ENCODE data around the gene SETD7.

Gene SETD7

GRCh38 chr4:139568206-139568955 is 12.4 kb upstream of the SETD7 start:
- DNase-seq = no peak

- DNase-seq = no peak
Measured at GRCh38 chr4:139567159-139567870, 11.3 kb upstream of the SETD7 start.

GRCh38 chr4:139564502-139564901 is 8.5 kb upstream of the SETD7 start:
- no peak for DNase-seq

DNA sequence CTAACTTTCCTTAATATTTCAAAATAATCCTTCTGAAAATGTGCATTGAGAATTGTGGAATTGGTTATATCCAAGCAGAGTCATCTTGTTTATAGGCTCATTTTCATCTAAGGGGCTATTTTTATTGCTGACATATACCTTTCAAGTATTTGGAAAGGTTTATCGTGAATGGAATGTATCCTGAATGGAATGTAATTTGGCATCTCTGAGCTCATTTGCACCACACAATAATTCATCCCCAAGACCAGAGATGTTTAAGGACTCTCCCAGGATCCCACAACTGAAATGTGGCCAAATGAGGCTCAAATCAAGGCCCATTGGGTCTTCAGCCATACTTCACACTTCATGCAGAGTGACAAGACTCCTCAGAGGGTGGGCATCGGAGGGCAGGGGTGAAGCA is 7.5 kb upstream of the SETD7 start:
- DNase-seq = no peak

- no peak for DNase-seq
Measured at GRCh38 chr4:139562839-139563238, 6.8 kb upstream of the SETD7 start.

GRCh38 chr4:139562067-139562684 is 6.2 kb upstream of the SETD7 start:
- peak; percentile 17 for DNase-seq

GRCh38 chr4:139560406-139561104 is 4.5 kb upstream of the SETD7 start:
- DNase-seq = peak; percentile 27

- no peak for DNase-seq
Measured at GRCh38 chr4:139559687-139560086, 3.7 kb upstream of the SETD7 start.

DNA sequence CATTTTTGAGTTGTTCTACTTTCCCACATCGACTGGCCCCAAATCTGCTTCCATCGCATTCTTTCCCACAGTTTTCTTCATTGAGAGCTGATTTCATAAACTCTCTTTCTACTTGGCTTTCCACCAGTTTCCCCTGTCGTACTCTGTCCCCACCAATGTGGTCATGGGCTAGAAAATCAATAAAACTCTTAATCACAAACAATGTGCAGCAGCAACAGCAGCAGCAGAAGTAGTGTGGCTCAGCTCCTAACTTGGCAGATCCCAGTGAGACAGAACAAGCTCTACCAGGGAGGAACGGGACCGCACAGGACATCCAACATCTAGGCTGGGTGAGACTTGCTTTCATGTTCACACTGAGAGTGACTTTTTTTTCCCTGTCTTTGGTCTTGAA is 3.1 kb upstream of the SETD7 start:
- no peak for DNase-seq

- no peak for DNase-seq
Measured at GRCh38 chr4:139558235-139559088, 2.4 kb upstream of the SETD7 start.

DNA sequence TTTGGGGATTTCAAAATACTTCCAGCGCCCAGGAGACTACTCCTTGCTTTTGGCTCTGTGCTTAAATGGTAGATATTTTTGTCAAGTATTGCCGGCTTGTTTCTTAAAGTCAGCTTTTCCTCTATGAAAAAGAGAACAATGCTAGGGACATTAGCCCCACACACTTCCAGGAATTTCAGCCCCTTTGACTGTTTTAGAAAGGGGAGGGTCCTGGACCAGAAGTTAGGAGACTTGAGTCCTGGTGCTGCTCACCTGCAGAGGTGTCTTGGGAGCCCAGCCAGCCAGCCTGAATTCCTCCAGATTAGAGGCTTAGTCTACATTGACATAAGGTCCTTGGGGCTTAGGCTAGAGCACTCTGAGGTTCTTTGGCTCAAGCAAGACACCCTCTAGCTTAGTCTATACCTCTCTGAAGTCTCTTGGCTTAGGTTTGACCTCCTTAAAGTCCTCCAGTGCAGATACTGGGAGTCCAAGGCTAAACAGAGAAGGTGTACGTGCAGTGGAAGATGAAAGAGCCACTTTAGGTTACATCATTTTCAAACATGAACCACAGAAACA is 1.6 kb upstream of the SETD7 start:
- DNase-seq = peak; percentile 31

- DNase-seq = peak; percentile 68
Measured at GRCh38 chr4:139556724-139557555, 921 bp upstream of the SETD7 start.

DNA sequence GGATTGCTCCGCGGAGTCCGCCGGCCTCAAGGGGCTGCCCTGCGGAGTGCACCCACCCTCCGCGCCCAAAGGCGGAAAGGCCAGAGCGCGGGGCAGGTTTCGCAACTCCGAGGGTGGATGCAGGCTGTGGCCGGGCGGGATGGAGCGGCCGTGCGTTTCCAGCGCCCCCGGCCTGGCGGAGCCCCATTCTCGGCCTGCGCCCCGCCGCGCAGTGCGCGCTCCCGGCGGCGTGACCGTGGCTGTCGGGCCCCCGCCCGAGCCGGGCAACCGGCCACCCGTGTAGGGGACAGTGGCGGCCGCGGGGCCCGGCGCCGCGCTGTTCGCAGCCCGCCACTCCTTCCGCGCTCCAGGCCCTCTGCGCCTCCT is 331 bp downstream of the SETD7 start:
- no peak for DNase-seq

DNA sequence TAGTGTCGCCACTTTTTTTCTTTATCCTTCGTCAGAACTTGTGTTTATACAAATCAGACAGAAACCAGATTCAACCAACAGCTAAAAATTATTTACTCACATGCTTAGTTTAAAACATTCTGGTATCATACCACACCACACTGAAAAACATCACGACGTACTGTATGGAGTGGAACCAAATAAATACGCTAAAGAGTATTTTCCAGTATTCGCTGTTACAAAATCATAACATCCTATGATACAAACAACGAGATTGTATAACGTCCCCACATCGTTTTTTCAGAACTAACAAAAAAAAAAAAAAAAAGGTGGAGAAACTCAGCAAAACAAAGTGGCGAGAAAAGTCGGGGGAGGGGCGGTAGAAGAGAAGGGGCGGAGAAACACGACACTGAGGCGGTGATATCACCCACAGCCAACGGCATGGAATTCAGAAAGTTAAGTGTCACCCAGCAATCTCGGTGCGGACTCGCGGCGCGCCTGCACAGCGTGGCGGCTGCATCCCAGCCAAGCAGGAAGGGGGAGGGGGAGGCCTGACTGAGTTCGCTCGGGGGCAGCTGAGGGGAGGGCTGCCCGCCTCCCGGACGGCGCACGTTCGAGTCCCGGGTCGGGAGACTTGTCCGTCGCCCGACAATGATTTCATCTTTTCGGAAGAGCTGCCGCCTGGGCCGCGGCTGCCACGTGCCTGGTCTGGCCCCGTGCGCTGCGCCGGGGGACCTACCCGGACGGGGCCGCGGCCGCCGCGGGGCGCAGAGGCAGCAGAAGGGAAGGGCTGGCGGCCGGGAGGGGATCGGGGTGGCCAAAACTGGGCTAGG is 920 bp downstream of the SETD7 start:
- DNase-seq = peak; percentile 91

DNA sequence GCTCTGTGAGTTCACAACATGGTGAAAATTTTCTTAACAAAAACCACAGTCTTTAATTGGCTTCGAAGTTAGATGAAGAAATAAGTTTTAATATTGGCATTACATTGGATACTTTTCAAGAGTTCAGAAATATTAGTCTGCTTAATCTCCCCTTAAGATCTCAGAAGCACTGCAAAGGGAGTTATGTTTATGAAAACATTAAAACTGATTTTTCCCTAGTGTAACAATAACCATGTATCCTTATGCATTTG is 1.5 kb downstream of the SETD7 start:
- no peak for DNase-seq

DNA sequence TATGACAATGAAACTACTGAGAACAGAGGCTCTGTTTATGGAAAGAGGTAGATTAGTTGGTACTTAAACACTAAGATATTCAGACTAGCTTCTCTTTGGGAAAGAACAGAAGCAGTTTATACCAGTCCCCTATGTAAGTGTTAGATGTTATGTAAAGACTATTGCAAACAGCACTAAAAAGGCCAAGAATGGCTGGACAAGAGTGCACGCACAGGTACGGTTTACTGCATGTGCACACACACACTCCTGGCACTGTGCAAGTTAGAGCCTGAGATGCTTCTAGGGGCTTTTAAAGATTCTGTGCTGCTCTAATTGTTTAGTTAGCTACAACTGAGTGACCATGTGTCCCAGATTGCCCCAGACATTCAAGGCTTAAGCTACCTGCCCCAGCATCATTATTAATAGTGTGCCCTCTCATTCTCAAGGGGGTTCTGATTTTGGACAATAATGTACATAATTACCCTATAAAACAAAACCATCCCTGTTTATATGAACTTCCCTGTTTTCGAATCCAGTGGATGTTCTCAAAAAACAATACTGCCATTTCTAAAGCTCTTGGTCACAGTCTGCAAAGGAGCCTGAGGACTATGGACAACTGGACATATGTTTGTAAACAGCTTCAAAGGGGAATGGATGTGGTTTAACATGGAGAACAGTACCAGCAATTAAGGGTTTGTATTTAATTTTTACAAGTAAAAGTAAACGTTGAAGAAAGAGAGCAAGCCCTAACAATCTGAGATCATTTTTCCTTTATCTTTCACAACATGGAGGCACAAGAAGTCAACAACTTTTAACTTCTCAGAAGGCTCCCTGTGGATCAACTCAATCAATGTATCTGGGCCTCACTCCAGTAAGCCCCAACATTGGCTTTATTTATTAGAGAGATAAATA is 2.0 kb downstream of the SETD7 start:
- no peak for DNase-seq

DNA sequence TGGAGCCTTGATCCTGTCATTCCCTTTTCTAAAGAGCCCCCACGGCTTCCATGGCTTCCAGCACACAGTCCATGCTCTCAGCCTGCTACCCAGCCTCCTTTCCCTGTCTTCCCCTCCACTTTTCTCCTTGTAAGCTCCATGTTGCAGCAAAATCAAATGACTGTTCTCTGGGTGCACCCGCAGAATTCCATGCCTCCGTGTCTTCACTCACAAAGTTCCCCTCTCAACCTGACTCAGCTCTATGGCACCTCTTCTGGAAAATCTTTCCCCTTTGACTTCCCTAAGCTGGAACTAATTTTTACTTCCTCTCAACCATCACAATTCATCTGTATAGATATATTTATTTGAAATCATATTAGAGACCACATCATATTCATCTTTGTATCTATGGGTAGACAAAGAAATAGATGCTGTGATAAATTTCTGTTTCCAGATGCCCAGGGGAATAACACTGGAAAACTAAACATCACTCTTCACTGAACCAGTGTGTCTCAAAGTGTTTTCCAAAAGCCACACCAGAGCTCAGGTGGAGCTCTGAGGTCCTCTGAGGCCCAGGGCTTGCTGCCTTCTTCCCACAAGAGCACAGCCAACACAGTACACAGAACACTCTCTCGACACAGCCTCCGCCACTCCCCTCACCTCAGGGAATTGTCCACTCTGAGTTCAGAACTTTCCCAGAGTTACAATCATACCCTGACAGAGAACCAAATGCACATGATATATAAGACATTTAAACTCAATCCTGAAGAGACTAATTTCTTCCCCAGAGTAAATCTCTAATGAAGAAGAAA is 3.3 kb downstream of the SETD7 start:
- no peak for DNase-seq

DNA sequence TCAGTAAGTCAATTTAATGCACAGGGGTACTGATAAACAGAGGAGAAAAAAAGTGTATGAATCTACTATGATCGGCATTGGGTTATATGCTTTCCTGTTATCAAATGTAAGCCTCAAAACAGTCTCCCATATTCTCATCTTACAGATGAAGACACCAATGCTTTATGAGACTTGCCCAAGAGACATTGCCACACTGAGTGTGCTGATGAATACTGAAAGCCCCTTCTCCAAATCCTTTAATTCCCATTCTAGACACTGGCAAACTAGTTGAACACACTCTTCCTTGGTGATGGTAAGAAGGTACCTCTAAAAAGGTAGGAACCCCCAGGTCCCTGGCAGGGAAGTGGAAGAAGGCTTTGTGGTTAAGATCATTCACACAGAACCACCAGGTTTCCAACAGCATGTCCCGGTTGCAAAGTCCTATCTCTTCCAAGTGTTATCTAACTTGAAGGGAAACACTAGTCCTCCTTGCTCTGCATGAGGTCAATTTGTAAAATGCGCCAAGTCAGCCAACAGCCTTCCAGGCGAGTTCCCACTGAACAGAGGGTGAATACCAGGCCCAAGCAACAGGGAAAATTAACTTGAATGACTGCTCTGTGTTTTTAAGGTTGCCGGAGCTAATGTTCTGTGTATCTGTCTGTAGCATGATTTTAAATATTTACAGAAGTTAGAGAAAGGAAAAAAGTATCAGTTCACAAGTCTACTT is 5.1 kb downstream of the SETD7 start:
- no peak for DNase-seq
